ENCODE results near the gene CDIP1. TPM values are rescaled to one million over a fixed set of nuclear protein-coding genes. Genes with fewer than 3 reads are reported as not detected.

The CDIP1 gene
- total RNA-seq, 1 donor from 2014 or later = 36.4 TPM

- TF ChIP-seq CTCF (IDR thresholded peaks at IDR 0.05) = no peak
- DNase-seq (ENCODE audit: low spot score) = no peak
- Mint-ChIP-seq H3K27me3 (ENCODE audit: low read depth) (peaks cover 2% of the 10 kb centered on the region), H3K27ac (ENCODE audit: unreplicated experiment) (no peak overlapping the region), H3K4me1 (ENCODE audit: low read depth) (no peaks in the 10 kb centered on the region), H3K9me3 (ENCODE audit: low read depth) (no peaks in the 10 kb centered on the region), H3K4me3 (ENCODE audit: unreplicated experiment) (no peak overlapping the region), H3K36me3 (ENCODE audit: low read depth) (no peaks in the 10 kb centered on the region)
Observed at GRCh38 chr16:4570086-4570485, 31.5 kb upstream of the CDIP1 start.

- no peak for TF ChIP-seq CTCF (IDR thresholded peaks at IDR 0.05)
Observed at GRCh38 chr16:4566144-4566543, 27.6 kb upstream of the CDIP1 start.

GRCh38 chr16:4564661-4565267 is 26.2 kb upstream of the CDIP1 start:
- no peak overlapping the region for H3K27ac Mint-ChIP-seq (ENCODE audit: unreplicated experiment)
- H3K4me1 Mint-ChIP-seq (ENCODE audit: low read depth) = no peaks in the 10 kb centered on the region
- H3K4me3 Mint-ChIP-seq (ENCODE audit: unreplicated experiment) = no peak overlapping the region
- no peaks in the 10 kb centered on the region for H3K36me3 Mint-ChIP-seq (ENCODE audit: low read depth)
- DNase-seq (ENCODE audit: low spot score) = no peak
- TF ChIP-seq CTCF (IDR thresholded peaks at IDR 0.05) = no peak
- peaks cover 10% of the 10 kb centered on the region for H3K27me3 Mint-ChIP-seq (ENCODE audit: low read depth)
- H3K9me3 Mint-ChIP-seq (ENCODE audit: low read depth) = no peaks in the 10 kb centered on the region

More at GRCh38 chr16:4566144-4566543, 27.6 kb upstream of the CDIP1 start:
- Mint-ChIP-seq H3K36me3 (ENCODE audit: low read depth) (no peaks in the 10 kb centered on the region), H3K4me1 (ENCODE audit: low read depth) (no peaks in the 10 kb centered on the region), H3K27ac (ENCODE audit: unreplicated experiment) (no peak overlapping the region), H3K4me3 (ENCODE audit: unreplicated experiment) (no peak overlapping the region), H3K9me3 (ENCODE audit: low read depth) (no peaks in the 10 kb centered on the region), H3K27me3 (ENCODE audit: low read depth) (peaks cover 10% of the 10 kb centered on the region)
- no peak for DNase-seq (ENCODE audit: low spot score)

GRCh38 chr16:4561596-4561995 is 23.0 kb upstream of the CDIP1 start:
- no peaks in the 10 kb centered on the region for H3K4me1 Mint-ChIP-seq (ENCODE audit: low read depth)
- H3K36me3 Mint-ChIP-seq (ENCODE audit: low read depth) = no peaks in the 10 kb centered on the region
- H3K9me3 Mint-ChIP-seq (ENCODE audit: low read depth) = no peaks in the 10 kb centered on the region
- H3K4me3 Mint-ChIP-seq (ENCODE audit: unreplicated experiment) = no peak overlapping the region
- H3K27ac Mint-ChIP-seq (ENCODE audit: unreplicated experiment) = no peak overlapping the region
- DNase-seq (ENCODE audit: low spot score) = no peak
- TF ChIP-seq CTCF (IDR thresholded peaks at IDR 0.05) = no peak
- peaks cover 18% of the 10 kb centered on the region for H3K27me3 Mint-ChIP-seq (ENCODE audit: low read depth)

GRCh38 chr16:4557973-4558372 is 19.4 kb upstream of the CDIP1 start:
- Mint-ChIP-seq H3K27me3 (ENCODE audit: low read depth) (peaks cover 13% of the 10 kb centered on the region), H3K27ac (ENCODE audit: unreplicated experiment) (no peak overlapping the region), H3K4me1 (ENCODE audit: low read depth) (no peaks in the 10 kb centered on the region), H3K36me3 (ENCODE audit: low read depth) (no peaks in the 10 kb centered on the region), H3K9me3 (ENCODE audit: low read depth) (no peaks in the 10 kb centered on the region), H3K4me3 (ENCODE audit: unreplicated experiment) (no peak overlapping the region)
- no peak for TF ChIP-seq CTCF (IDR thresholded peaks at IDR 0.05)
- DNase-seq (ENCODE audit: low spot score) = no peak

Measured in chondrocyte (in vitro differentiated cells).